GM21786 (cell line): Measurements from ENCODE around the gene PDIK1L.
A peak's percentile ranks its signal among the peaks of the same experiment; 100 is the strongest.
"Not testable (repeated sequence)": the region's sequence is repeated elsewhere in the genome, so short reads cannot be mapped to it uniquely, and the experiment has no call there.

Experiments used
- ATAC-seq: cut with Tn5 transposase; IDR thresholded peaks from one replicate; pipeline ENCODE4 v1.9.1; 2021; ENCODE audit not compliant: unreplicated experiment

PDIK1L gene

GRCh38 chr1:26089125-26089524, 22.5 kb upstream of the PDIK1L start:
- no peak for ATAC-seq

- no peak for ATAC-seq
Measured at GRCh38 chr1:26090893-26091292, 20.7 kb upstream of the PDIK1L start.

DNA sequence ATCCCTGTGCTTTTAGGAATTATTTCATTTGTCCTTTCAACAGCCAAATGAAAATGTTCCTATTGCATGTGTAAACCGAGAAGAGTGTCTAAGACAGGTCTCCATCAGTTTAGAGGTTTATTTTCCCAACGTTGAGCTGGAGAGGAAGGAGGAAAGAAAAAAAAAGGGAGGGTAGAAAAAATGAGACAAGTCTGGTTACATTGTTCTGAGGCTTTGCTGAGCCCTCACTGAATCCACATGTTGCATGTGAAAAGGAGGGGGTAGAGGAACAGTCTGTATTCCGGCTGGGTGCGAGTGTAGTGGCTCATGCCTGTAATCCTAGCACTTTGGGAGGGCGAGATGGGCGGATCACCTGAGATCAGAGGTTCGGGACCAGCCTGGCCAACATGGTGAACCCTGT, 19.2 kb upstream of the PDIK1L start:
- no peak for ATAC-seq

- not testable (repeated sequence) for ATAC-seq
Measured at GRCh38 chr1:26093569-26093968, 18.1 kb upstream of the PDIK1L start.

DNA sequence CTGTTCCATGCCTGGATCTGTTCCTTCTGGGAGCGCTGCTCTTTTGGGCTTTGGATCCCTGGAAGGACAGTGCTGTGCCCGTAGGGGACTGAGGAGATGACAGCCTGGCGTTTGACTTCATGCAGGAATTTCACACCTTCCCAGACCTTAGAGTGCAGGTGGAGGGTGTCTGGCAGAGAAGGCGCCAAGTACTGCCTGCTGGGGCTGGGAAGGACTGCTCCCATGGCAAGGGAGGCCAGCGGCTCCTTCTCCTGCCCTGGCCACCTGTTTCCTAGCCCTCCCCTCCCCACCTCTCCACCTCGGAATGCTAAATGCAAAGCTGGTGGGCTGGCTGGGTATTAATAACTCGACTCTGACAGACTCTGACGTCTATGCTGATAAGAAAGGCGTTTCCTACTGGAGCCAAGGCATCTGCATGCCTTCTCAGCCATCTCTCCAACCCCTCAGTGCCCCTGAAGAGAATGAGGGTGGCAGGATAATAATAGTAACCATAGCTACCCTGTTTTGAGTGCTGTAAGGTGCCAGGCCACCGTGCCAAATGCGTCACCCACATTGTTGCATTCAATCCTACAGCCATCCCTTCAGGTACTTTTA, 17.5 kb upstream of the PDIK1L start:
- ATAC-seq, result no peak

DNA sequence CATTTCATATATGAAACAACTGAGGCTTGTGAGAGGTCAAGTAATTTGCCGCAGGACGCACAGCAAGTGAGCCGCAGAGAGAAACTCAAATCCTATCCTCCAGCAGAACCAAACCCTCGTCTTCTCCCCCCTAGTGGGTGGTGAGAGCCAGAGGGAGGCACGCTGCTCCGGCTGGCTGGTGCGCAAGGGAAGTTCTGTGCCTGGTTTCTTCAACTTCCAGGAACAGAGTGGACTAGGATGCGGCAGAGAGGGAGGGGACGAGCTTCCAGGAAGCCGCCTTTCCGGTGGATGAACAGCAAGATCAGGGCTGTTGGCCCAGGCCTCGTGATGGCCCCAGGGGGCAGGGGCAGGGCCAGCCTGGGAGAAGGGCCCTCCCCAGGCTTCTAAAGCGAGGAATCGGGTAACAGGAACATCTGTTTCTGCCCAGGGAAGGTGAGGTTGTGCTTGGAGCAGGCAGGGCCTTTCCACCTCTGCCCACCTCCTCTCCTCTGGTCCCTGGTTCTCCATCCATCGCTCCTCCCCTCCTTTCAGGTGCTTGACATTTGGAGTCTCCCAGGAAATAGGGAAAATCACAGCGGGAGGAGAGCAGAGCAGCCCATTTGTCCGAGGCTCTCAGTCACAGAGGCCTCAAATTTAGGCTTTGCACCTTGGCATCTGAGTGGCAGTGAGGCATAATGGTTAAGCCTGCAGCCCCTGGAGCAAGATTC, 16.8 kb upstream of the PDIK1L start:
- ATAC-seq, result no peak

DNA sequence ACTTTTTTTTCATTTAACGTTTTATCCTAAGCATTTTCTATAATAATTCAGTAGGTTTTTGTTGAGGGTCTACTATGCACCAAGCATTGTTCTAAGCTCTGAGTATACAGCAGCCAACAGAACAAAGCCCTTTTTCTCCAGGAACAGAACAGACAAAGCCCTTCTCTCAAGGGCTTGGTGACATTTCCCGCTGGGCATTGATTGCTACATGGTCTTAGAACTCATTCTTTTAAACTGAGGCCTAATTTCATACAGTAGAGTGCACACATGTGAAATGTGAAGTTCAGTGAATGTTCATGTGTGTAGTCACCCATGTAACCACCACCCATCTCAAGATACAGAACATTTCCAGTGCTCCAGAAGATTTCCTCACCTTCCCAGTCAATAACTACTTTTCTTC, 15.2 kb upstream of the PDIK1L start:
- no peak for ATAC-seq

DNA sequence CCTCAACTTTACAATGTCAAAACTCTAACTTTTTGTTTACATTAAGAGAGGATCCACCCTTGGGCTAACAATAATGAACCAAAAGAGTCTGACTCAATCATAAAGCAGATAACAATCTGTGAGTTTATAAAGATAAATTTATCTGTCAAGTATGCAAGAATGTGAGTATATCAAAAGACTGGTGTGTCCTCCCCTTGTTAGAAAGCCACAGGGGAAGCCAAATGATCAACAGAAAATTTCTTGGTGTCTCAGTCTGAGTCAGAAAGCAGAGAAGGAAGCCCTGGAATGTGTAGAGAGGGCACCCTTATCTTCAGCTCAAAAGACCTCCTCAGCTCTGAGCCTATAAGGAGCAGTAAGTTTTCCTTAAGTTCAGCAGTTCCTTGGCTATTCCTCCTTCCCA, 13.9 kb upstream of the PDIK1L start:
- no peak for ATAC-seq

DNA sequence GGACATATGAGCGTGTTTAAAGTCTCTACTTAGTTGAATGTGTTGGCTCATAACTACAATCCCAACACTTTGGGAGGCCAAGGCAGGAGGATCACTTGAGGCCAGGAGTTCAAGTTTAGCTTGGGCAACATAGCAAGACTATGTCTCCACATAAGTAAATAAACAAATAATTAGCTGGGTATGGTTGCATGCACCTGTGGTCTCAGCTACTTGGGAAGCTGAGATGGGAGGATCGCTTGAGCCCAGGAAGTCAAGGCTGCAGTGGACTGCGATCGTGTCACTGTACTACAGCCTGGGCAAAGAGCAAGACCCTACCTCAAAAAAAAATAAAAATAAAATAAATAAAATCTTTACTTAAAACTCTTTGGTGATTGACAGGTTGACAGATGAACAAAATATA, 13.0 kb upstream of the PDIK1L start:
- ATAC-seq, result no peak

DNA sequence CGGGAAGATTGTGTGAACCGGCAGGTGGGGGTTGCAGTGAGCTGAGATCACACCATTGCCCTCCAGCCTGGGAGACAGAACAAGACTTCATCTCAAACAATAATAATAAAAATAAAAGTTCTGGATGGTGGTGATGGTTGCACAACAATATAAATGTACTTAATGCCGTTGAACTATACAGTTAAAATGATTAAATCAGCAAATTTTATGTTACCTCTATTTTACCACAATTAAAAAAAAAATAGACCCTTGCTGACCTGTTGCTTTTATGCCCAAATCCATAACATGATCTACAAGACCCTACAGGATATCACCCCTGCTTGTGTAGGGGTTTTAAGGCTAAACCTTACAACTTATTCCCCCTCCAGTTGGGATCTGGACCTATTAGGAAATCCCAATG, 11.8 kb upstream of the PDIK1L start:
- ATAC-seq, result no peak

DNA sequence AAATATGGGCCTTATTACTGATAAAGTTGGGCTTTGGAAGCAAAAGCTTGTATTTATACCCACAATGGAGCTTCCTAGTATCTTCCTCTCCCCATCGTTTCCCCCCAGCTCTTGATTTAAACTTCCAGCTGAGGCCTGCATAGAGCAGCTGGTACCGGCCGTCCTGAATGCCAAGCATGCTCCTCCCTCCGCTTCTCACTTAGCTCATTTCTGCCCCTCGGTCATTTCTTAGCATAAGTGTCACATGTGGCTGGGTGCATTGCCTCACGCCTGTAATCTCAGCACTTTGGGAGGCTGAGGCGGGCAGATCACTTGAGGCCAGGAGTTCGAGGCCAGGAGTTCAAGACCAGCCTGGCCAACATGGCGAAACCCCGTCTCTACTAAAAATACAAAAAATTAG, 11.4 kb upstream of the PDIK1L start:
- not testable (repeated sequence) for ATAC-seq

GRCh38 chr1:26102119-26102518, 9.5 kb upstream of the PDIK1L start:
- no peak for ATAC-seq

DNA sequence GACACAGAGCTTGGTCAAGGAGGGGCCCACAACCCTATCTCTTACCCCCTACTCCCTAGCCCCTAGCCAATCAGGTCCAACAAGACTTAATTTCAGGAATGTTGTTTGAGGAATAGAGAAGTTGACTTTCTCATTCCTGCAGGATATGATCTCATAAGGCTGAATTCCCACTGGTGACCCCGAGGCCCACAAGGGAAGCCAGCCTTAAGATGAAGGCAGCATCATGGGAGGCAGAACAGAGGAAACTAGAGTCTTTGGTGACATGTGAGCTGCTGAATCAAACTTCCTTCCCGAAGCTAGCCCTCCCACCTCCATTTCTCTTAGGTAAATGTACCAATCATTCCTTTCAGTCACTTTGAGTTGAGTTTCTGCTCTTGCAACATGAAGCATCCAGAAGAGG, 9.1 kb upstream of the PDIK1L start:
- ATAC-seq, result no peak

- ATAC-seq, result not testable (repeated sequence)
Measured at GRCh38 chr1:26105226-26105548, 6.4 kb upstream of the PDIK1L start.

DNA sequence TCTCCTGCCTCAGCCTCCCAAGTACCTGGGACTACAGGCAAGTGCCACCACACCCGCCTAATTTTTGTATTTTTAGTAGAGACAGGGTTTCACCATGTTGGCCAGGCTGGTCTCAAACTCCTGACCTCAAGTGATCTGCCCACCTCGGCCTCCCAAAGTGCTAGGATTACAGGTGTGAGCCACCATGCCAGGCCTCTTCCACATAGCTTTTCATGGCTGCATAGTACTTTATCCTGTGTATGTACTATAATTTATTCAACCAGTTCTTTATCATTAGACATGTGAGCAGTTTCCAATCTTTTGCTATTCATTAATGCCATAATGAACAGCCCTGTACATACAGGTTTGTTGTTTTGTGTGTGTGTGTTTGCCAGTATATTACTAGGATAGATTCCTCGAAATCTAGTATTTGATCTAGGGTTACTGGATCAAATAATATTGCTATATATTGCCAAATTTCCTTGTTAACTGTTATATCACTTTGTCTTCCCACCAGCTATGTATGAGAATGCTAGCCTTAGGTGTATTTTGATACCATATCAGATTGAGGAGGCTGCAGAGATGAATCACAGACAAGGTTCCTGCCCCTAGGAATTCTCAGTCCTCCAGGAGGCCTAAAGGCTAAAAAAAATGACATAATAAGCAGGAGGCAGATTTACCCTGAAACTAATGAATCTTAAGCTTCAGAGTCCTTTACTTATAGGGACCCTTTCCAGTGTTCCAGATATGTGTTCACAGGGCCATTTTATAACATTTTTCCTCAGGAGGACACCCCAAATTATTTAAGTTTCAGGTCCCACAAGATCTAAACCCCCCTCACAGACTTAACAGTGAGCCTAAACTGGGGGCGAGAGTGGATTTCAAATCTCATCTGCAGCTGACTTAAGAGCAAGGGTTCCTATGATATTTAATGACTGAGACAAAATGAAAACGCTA, 2.1 kb upstream of the PDIK1L start:
- ATAC-seq, result no peak

DNA sequence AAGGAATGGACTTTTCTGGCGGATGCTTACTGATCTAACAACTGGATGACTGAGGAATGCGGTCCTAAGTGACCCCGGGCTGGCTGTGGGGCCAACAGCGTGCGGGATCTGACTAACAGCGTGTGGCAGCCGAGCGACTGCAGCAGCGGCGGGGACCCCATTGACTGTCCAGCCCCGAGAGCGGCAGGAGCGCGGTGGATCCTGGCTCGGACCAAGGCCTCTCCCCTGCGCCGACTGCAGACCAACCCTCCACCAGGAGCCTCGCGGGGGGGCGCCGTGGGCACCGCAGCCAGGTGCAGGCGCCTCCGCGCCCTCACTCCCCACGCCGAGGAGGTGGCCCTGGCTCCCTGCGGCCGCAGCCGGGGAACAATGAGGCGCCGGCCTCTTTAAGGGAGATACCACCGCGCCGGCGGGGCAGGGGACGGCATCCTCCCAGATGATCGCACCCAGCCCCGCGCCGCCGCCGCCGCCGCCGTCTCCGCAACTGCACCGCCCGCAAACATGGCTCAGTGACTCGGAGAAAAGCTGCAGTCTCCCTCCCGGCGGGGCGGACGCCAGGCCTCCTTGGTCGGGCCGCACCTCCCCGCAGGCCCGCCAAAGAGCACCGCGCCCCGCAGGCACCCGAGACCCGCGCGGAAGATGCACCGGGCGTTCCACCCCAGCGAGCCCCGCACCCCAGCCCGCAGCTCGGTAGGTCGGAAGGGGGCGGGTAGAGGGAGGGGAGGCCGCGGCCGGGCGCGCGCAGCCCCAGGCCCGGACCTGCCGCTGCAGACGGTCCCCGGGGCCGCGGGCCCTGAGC, 694 bp upstream of the PDIK1L start:
- peak; percentile 39 for ATAC-seq

DNA sequence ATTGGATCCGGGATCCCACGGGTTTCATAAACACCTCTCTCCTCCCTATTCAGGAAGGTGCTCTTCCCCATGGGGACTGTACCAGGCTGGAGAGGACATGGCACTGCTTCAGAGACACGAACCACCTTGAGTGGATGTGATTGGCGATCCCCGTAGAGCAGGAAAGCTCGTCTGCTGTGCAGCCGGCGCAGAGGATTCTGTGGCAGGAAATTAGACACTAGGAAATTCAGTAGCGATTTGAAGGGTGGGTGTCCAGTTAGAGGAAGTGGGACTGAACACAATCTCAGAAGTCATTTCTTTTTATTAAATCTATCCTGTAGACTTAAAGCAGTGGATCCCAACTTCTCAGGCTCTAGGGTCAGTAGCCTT, 767 bp downstream of the PDIK1L start:
- peak; percentile 11 for ATAC-seq

GRCh38 chr1:26114165-26114927, 2.7 kb downstream of the PDIK1L start:
- no peak for ATAC-seq

GRCh38 chr1:26119892-26120608, 8.4 kb downstream of the PDIK1L start:
- ATAC-seq, result no peak
